BLaER1 (cell line): ENCODE data around the gene CACYBP.
"Not testable (repeated sequence)": the region's sequence is repeated elsewhere in the genome, so short reads cannot be mapped to it uniquely, and the experiment has no call there.

ENCODE experiments used
- H3K27ac ChIP-seq: shearing (Covaris generic); formaldehyde crosslinking; 2 replicates; pipeline ENCODE4 v1.8.1; 2022
- H3K27me3 ChIP-seq: shearing (Covaris generic); formaldehyde crosslinking; 2 replicates; pipeline ENCODE4 v1.8.1; 2022
- H3K36me3 ChIP-seq: shearing (Covaris generic); formaldehyde crosslinking; 2 replicates; pipeline ENCODE4 v1.8.1; 2022
- H3K4me1 ChIP-seq: shearing (Covaris generic); formaldehyde crosslinking; 2 replicates; pipeline ENCODE4 v1.8.1; 2022
- H3K4me2 ChIP-seq: shearing (Covaris generic); formaldehyde crosslinking; 2 replicates; pipeline ENCODE4 v1.8.1; 2022
- H3K4me3 ChIP-seq: shearing (Covaris generic); formaldehyde crosslinking; 2 replicates; pipeline ENCODE4 v1.8.1; 2022
- H3K9ac ChIP-seq: shearing (Covaris generic); formaldehyde crosslinking; 2 replicates; pipeline ENCODE4 v1.8.1; 2022
- H3K9me3 ChIP-seq: shearing (Covaris generic); formaldehyde crosslinking; 2 replicates; pipeline ENCODE4 v1.8.1; 2022
- H4K20me1 ChIP-seq: shearing (Covaris generic); formaldehyde crosslinking; 2 replicates; pipeline ENCODE4 v1.8.1; 2022
- Cebpa-rat ChIP-seq: shearing (Covaris generic); IDR thresholded peaks from 2 replicates; pipeline ENCODE4 v1.8.1; 2022

CACYBP gene

DNA sequence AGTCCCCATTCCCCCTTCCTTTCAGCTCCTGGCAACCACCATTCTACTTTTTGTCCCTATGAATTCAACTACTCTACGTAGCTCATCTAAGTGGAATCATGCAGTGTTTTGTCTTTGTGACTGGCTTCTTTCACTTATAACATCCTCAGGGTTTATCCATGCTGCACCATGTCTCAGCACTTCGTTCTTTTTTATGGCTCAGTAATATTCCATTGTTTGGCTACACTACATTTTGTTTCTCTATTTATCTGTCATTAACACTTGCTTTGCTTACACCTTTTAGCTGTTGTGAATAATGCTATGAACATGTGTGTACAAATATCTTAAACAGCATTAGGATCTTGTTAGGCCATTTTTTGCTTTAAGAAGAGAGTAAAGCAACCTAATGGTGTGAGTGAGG is 25.0 kb downstream of the CACYBP start:
- Histone ChIP-seq H3K36me3 (peaks cover 7% of the 10 kb centered on the region; the same call in 1 of the 2 replicates), H3K27me3 (no peaks in the 10 kb centered on the region), H3K4me1 (peaks cover 20% of the 10 kb centered on the region; the same call in 1 of the 2 replicates), H3K4me3 (no peak overlapping the region), H3K9me3 (no peaks in the 10 kb centered on the region), H3K9ac (no peak overlapping the region), H4K20me1 (peaks cover 17% of the 10 kb centered on the region; the same call in 1 of the 2 replicates), H3K27ac (no peak overlapping the region), H3K4me2 (no peak overlapping the region)
- TF ChIP-seq Cebpa-rat, result no peak

DNA sequence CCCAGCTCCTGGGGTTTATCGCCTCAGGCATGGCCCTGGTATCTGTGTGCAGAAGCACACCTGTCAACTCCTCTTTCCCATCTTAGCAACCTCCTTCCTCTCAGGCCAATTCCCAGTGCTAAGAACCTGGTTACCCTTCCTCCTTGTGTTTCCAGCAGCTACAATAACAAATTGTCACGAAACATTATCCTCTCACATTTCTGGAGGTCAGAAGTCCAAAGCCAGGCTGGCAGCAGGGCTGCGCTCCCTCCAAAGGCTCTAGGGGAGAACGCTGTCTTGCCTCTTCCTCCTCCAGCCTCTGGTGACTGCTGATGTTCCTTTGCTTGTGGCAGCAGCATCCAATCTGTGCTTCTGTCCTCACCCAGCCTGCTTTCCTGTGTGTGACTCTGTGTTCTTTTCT is 34.2 kb downstream of the CACYBP start:
- Histone ChIP-seq H3K4me1 (no peaks in the 10 kb centered on the region), H3K27me3 (no peaks in the 10 kb centered on the region), H4K20me1 (no peaks in the 10 kb centered on the region), H3K9me3 (no peaks in the 10 kb centered on the region), H3K4me3 (no peak overlapping the region), H3K36me3 (no peaks in the 10 kb centered on the region), H3K27ac (no peak overlapping the region), H3K9ac (no peak overlapping the region), H3K4me2 (no peak overlapping the region)
- no peak for TF ChIP-seq Cebpa-rat

DNA sequence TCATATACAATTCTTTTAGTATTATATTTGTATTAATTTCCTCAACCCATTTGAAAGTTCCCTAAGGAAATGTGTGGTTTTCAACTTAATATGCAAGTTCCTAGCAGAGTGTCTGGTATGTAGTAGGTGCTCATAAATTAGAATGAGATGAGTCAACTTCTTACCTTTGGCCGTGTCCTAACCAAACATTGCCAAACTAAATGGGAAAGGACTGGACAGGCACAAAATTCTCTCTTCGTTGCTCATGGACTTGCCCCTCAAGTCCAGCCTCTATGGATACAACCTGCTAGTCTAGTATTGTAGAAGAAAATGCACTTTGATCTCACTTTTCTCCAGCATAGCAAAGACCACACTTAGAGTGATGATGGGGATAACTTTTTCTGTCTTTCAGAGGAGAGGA is 35.0 kb downstream of the CACYBP start:
- TF ChIP-seq Cebpa-rat, result no peak
- Histone ChIP-seq H4K20me1 (no peaks in the 10 kb centered on the region), H3K4me1 (no peaks in the 10 kb centered on the region), H3K4me3 (no peak overlapping the region), H3K36me3 (no peaks in the 10 kb centered on the region), H3K27me3 (no peaks in the 10 kb centered on the region), H3K4me2 (no peak overlapping the region), H3K9me3 (no peaks in the 10 kb centered on the region), H3K9ac (no peak overlapping the region), H3K27ac (no peak overlapping the region)

DNA sequence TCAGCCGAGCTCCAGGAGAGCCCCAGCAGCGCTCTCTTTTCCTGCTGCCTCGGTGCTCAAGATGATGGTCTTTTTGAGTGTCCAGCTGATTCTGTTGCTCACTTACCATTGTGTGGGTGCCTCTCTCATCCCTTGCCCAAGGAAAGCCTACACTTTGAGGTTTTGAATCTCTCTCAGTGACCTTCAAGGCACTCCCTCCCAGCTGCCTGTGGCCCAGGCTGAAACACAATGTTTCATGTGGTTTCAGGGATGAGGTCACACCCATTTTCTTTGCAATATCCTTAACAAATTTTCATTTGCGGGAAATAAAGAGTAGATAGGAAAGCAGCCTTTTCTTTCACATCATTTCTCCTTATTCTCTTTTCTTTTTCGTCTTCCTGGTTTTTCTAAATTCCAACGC is 36.1 kb downstream of the CACYBP start:
- no peak overlapping the region for H3K4me3 ChIP-seq
- no peaks in the 10 kb centered on the region for H3K4me1 ChIP-seq
- H3K4me2 ChIP-seq, result no peak overlapping the region
- no peaks in the 10 kb centered on the region for H3K27me3 ChIP-seq
- H3K27ac ChIP-seq, result no peak overlapping the region
- no peaks in the 10 kb centered on the region for H3K36me3 ChIP-seq
- H3K9ac ChIP-seq, result no peak overlapping the region
- TF ChIP-seq Cebpa-rat, result no peak
- H4K20me1 ChIP-seq, result no peaks in the 10 kb centered on the region
- no peaks in the 10 kb centered on the region for H3K9me3 ChIP-seq

DNA sequence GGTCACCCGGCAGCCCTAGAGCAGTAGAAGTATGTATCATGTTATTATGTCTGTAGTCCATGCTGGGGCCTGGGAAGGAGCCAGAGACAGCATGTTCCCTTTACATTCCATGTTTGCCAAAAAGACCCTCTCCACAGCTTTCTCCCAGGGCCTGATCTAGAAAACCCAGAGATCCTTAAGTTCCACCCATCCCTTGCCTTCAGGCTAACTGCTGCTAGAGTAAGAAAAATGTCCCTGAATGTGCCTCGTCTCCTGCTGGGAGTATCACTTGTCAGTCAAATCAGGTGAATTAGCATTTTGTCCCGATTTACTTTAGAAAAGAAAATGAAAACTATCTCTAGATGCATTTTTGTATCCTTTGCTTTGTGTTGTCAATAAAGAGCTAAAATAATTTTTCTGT is 36.7 kb downstream of the CACYBP start:
- Histone ChIP-seq H3K36me3 (no peaks in the 10 kb centered on the region), H3K9me3 (no peaks in the 10 kb centered on the region), H3K27me3 (no peaks in the 10 kb centered on the region), H3K4me3 (no peak overlapping the region), H3K9ac (no peak overlapping the region), H3K4me1 (no peaks in the 10 kb centered on the region), H3K27ac (no peak overlapping the region), H4K20me1 (no peaks in the 10 kb centered on the region), H3K4me2 (no peak overlapping the region)
- no peak for TF ChIP-seq Cebpa-rat

DNA sequence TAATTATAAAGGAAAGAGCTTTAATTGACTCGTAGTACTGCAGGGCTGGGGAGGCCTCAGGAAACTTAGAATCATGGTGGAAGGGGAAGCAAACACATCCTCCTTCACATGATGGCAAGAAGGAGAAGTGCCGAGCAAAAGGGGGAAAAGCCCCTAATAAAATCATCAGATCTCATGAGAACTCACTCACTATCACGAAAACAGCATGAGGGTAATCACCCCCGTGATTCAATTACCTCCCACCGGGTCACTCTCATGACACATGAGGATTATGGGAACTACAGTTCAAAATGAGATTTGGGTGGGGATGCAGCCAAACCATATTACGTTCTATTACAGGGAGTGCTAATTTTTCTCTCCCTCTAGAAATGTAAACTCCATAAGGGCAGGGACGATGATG is 37.7 kb downstream of the CACYBP start:
- Histone ChIP-seq H4K20me1 (no peaks in the 10 kb centered on the region), H3K4me3 (no peak overlapping the region), H3K9ac (no peak overlapping the region), H3K4me1 (no peaks in the 10 kb centered on the region), H3K36me3 (no peaks in the 10 kb centered on the region), H3K4me2 (no peak overlapping the region), H3K9me3 (no peaks in the 10 kb centered on the region), H3K27me3 (no peaks in the 10 kb centered on the region), H3K27ac (no peak overlapping the region)
- TF ChIP-seq Cebpa-rat, result no peak

DNA sequence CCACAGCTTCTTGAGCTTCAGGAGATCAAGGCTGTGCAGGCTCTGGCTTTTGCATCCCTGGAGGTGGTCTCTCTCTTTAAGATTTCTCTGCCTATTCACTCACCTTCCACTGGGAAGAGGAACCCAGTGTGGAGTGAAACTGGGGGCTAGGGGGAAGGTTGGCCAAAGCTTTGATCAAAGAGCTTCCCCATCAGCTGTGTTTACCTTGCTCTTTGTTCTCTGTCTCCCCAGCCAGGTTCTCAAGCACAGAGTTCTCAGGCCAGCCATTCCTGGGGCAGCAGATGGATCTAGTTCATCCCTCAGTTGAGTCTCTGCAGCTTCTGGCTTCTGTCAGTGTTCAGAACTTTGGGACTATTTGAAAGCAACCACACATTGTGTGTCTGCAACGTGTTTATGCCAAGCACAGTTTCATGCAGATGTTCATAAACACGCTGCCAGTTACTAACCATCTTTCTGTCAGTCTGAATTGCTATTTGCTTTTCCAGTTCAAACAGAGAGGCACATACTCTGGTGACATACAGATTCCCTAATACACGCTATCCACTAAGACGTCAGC is 40.7 kb downstream of the CACYBP start:
- H3K27me3 ChIP-seq, result no peaks in the 10 kb centered on the region
- H3K4me2 ChIP-seq, result no peak overlapping the region
- TF ChIP-seq Cebpa-rat, result no peak

DNA sequence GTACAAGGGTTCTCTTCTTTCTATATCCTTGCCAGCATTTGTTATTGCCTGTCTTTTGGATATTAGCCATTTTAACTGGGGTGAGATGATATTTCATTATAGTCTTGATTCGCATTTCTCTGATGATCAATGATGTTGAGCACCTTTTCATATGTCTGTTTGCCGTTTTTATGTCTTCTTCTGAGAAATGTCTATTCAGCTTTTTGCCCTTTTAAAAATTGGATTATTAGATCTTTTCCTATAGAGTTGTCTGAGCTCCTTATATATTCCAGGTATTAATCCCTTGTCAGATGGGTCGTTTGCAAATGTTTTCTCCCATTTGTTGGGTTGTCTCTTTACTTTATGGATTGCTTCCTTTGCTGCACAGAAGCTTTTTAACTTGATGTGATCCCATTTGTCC is 42.9 kb downstream of the CACYBP start:
- Histone ChIP-seq H3K9me3 (0 out of 2 replicates have a peak, but pooled peaks cover 3% of the 10 kb centered on the region), H3K4me1 (no peaks in the 10 kb centered on the region), H3K9ac (no peak overlapping the region), H3K4me3 (no peak overlapping the region), H3K4me2 (no peak overlapping the region), H3K27me3 (no peaks in the 10 kb centered on the region), H3K27ac (no peak overlapping the region), H3K36me3 (no peaks in the 10 kb centered on the region), H4K20me1 (no peaks in the 10 kb centered on the region)
- TF ChIP-seq Cebpa-rat, result no peak

More for the DNA sequence above, 40.7 kb downstream of the CACYBP start:
- no peak overlapping the region for H3K27ac ChIP-seq
- no peaks in the 10 kb centered on the region for H3K36me3 ChIP-seq
- H3K9me3 ChIP-seq, result no peaks in the 10 kb centered on the region
- no peak overlapping the region for H3K9ac ChIP-seq
- no peaks in the 10 kb centered on the region for H4K20me1 ChIP-seq
- H3K4me1 ChIP-seq, result no peaks in the 10 kb centered on the region
- H3K4me3 ChIP-seq, result no peak overlapping the region

DNA sequence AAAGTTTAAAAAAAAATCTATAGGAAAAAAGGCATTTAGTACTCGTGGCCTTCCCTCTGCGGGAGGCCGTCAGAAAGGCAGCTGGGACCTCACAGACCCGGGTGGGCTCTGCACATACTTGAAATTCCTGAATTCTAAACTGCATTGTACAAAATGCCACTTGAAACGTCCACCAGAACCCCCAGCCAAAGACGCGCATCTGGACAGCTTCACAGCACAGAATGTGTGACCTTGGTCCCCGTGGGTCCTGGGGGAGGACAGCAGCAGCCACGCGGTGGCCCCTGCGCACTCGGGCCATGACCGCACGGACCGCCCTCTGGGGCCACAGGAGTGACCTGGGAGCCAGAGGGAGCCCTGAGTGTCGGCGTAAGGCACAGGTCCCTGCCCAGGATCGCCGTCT is 44.1 kb downstream of the CACYBP start:
- Histone ChIP-seq H3K4me2 (no peak overlapping the region), H3K4me3 (no peak overlapping the region), H4K20me1 (no peaks in the 10 kb centered on the region), H3K27ac (no peak overlapping the region), H3K9me3 (0 out of 2 replicates have a peak, but pooled peaks cover 3% of the 10 kb centered on the region), H3K4me1 (no peaks in the 10 kb centered on the region), H3K27me3 (no peaks in the 10 kb centered on the region), H3K9ac (no peak overlapping the region), H3K36me3 (no peaks in the 10 kb centered on the region)
- TF ChIP-seq Cebpa-rat, result no peak

DNA sequence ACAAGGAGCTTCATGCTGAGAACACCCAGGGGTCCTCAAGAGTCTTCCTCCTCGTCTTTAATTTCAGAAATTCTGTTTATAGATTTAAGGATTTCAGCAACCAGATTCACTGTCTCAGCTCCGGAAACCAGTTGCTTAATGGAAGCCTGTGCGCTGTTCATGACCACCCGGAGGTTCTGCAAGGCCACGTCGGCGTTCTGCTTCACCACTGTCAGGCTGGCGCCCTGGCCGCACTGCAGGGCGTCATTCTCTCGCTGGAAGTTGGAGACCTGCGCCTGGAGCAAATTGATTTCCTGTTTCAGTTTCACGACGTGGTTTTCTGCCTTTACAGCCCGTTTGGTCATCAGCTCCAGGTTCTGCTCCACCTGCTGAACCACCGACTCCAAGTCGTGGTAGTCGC is 44.8 kb downstream of the CACYBP start:
- H3K9ac ChIP-seq, H3K27ac ChIP-seq, H3K4me2 ChIP-seq, H3K4me3 ChIP-seq, H4K20me1 ChIP-seq, H3K4me1 ChIP-seq, H3K27me3 ChIP-seq, H3K36me3 ChIP-seq, H3K9me3 ChIP-seq: not testable (repeated sequence)

DNA sequence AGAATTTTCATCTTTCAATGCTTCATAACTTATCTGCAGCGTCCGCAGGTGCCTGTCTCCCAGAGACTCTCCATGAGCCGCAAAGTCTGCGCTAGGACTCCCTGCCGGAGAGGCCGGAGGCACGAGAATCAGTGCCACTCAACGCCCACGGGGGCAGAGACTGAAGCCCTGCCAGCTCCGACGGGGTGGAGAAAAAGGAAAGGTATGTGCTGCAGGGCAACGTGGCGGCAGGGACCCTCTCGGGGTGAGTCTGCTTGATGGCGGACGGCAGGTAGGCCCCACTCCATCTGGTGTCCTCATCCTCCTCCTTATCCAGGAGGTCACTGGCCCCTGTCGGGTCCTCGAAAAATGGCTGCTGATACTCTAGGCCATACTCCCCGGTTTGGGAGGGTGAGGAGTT is 45.4 kb downstream of the CACYBP start:
- Histone ChIP-seq H3K4me2 (no peak overlapping the region), H3K4me3 (no peak overlapping the region), H3K27me3 (no peaks in the 10 kb centered on the region), H4K20me1 (no peaks in the 10 kb centered on the region), H3K27ac (no peak overlapping the region), H3K9me3 (0 out of 2 replicates have a peak, but pooled peaks cover 3% of the 10 kb centered on the region), H3K9ac (no peak overlapping the region), H3K4me1 (no peaks in the 10 kb centered on the region), H3K36me3 (no peaks in the 10 kb centered on the region)
- TF ChIP-seq Cebpa-rat, result no peak
